ENCODE data around the gene TNFSF13. TPM values are rescaled to one million over a fixed set of nuclear protein-coding genes. Genes with fewer than 3 reads are reported as not detected.
"Not testable (repeated sequence)": the region's sequence is repeated elsewhere in the genome, so short reads cannot be mapped to it uniquely, and the experiment has no call there.

The TNFSF13 gene
- total and polyA plus RNA-seq, 7 donors = 15.6 to 108 (median 21.0) TPM

- intact Hi-C loops (cut with DNase I) = no loop called here
- no peak for TF ChIP-seq POLR2AphosphoS5 (IDR thresholded peaks at IDR 0.05)
- TF ChIP-seq EP300 (IDR thresholded peaks at IDR 0.05) = no peak
- H3K4me3 ChIP-seq = no peak overlapping the region
- H3K4me1 ChIP-seq = peaks cover 0 to 36% (median 26%) of the 10 kb centered on the region in 4 donors
- 86 to 88% methylated on average over 4 of the region's 4 CpGs for WGBS, 2 donors
- peaks cover 30 to 60% (median 49%) of the 10 kb centered on the region in 4 donors for H3K36me3 ChIP-seq
- no peaks in the 10 kb centered on the region for H3K27me3 ChIP-seq
- DNase-seq = no peak
- H3K9me3 ChIP-seq = no peaks in the 10 kb centered on the region
- H3K27ac ChIP-seq = no peak overlapping the region
These were observed 32.2 kb downstream of the TNFSF13 start for GRCh38 chr17:7590743-7591142.

DNA sequence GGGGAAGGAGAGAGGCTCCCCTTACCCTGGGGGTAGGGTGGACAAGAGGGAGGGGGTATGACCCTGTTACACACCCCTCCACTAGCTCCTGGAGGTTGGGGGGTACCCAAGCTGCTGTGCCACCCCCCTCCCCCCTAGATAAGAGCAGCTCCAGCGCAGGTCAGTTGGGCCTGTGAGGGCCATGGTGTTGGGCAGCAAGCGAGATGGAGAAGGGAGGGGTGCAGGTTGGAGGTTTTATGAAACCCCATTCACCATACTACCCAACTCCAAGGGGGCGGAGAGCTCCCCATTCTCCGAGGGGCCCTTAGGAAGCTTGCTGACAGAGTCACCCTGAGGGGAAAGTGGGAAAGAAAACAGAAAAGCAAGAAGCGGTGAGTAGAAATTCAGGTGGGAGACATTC, 33.0 kb downstream of the TNFSF13 start:
- DNase-seq = no peak
- intact Hi-C loops (cut with DNase I) = no loop called here
- WGBS, 2 donors = 92 to 94% methylated on average over 5 of the region's 5 CpGs
- H3K4me3 ChIP-seq = no peak overlapping the region
- no peak for TF ChIP-seq CTCF (IDR thresholded peaks at IDR 0.05)
- no peak for TF ChIP-seq EP300 (IDR thresholded peaks at IDR 0.05)
- no peak for TF ChIP-seq POLR2AphosphoS5 (IDR thresholded peaks at IDR 0.05)
- TF ChIP-seq POLR2A (IDR thresholded peaks at IDR 0.05) = no peak
- peaks cover 0 to 35% (median 25%) of the 10 kb centered on the region in 4 donors for H3K4me1 ChIP-seq
- H3K27ac ChIP-seq = no peak overlapping the region
- H3K36me3 ChIP-seq = peaks cover 30 to 67% (median 57%) of the 10 kb centered on the region in 4 donors
- no peaks in the 10 kb centered on the region for H3K27me3 ChIP-seq
- H3K9me3 ChIP-seq = no peaks in the 10 kb centered on the region

- Histone ChIP-seq H3K27ac (no peak overlapping the region), H3K27me3 (no peaks in the 10 kb centered on the region), H3K9me3 (no peaks in the 10 kb centered on the region), H3K36me3 (peaks cover 30 to 68% (median 64%) of the 10 kb centered on the region in 4 donors), H3K4me1 (peaks cover 0 to 25% (median 22%) of the 10 kb centered on the region in 4 donors), H3K4me3 (no peak overlapping the region)
- intact Hi-C loops (cut with DNase I) = no loop called here
- WGBS, 2 donors = 94% methylated on average over 23 of the region's 23 CpGs
- DNase-seq = no peak
- TF ChIP-seq EP300 (IDR thresholded peaks at IDR 0.05) (no peak), POLR2A (IDR thresholded peaks at IDR 0.05) (no peak), CTCF (IDR thresholded peaks at IDR 0.05) (no peak), POLR2AphosphoS5 (IDR thresholded peaks at IDR 0.05) (no peak)
These were observed 34.0 kb downstream of the TNFSF13 start for GRCh38 chr17:7592422-7593021.

DNA sequence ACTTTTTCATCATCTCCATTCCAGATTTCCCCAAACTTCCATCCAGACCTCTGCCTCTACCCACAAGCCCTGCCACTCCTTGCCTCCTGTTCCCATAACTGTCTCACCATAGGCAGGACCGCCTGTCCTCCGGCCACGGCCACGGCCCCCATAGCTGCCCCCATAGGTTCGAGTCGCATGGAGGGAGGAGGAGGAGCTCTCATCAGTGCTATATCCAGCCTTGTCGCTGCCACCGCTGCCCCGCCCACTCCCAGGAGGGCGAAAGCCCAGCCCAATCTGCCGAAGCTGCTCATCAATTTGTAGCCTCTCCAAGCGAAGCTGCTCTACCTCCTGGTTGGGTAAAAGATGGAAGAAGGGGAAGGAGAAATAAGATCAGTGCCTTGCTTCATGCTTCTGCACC, 34.7 kb downstream of the TNFSF13 start:
- peaks cover 30 to 70% (median 66%) of the 10 kb centered on the region in 4 donors for H3K36me3 ChIP-seq
- 90 to 91% methylated on average over 12 of the region's 12 CpGs for WGBS, 2 donors
- intact Hi-C loops (cut with DNase I) = no loop called here

DNA sequence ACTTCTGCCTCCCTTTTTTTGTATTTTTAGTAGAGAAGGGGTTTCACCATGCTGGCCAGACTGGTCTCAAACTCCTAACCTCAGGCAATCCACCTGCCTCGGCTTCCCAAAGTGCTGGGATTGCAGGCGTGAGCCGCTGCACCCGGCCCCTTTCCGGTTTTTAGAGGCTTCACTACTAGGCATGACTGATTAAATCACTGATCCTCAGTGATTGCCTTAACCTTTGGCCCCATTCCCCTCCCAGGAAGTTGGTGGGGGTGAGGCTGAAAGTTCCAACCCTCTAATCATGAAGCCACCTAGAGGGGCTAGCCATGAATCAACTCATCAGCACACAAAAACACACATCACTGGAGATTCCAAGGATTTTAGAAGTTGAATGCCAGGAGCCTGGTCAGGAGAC, 39.0 kb downstream of the TNFSF13 start:
- DNase-seq; H3K4me1 ChIP-seq; H3K27me3 ChIP-seq; H3K9me3 ChIP-seq; H3K27ac ChIP-seq; H3K4me3 ChIP-seq; intact Hi-C loops (cut with DNase I): not testable (repeated sequence)
- 20 to 68% methylated on average over 5 of the region's 5 CpGs for WGBS, 2 donors
- peaks cover 31 to 97% (median 92%) of the 10 kb centered on the region in 4 donors for H3K36me3 ChIP-seq

More for the DNA sequence above, 34.7 kb downstream of the TNFSF13 start:
- TF ChIP-seq POLR2AphosphoS5 (IDR thresholded peaks at IDR 0.05) = no peak
- no peak for TF ChIP-seq EP300 (IDR thresholded peaks at IDR 0.05)
- no peak for TF ChIP-seq POLR2A (IDR thresholded peaks at IDR 0.05)
- H3K9me3 ChIP-seq = no peaks in the 10 kb centered on the region
- no peak for DNase-seq
- no peak overlapping the region for H3K4me3 ChIP-seq
- peaks cover 0 to 18% (median 16%) of the 10 kb centered on the region in 4 donors for H3K4me1 ChIP-seq
- H3K27me3 ChIP-seq = no peaks in the 10 kb centered on the region
- no peak overlapping the region for H3K27ac ChIP-seq

GRCh38 chr17:7606280-7606679, 47.7 kb downstream of the TNFSF13 start:
- Histone ChIP-seq H3K27me3 (no peaks in the 10 kb centered on the region), H3K4me1 (peaks cover 0 to 17% (median 10%) of the 10 kb centered on the region in 4 donors), H3K27ac (no peak overlapping the region), H3K9me3 (no peaks in the 10 kb centered on the region), H3K4me3 (no peak overlapping the region), H3K36me3 (peaks cover 27 to 56% (median 37%) of the 10 kb centered on the region in 4 donors)
- no peak for DNase-seq
- WGBS, 2 donors = 97% methylated on average over 4 of the region's 4 CpGs
- intact Hi-C loops (cut with DNase I) = no loop called here
- TF ChIP-seq EP300 (IDR thresholded peaks at IDR 0.05) (no peak), CTCF (IDR thresholded peaks at IDR 0.05) (no peak), POLR2A (IDR thresholded peaks at IDR 0.05) (no peak), POLR2AphosphoS5 (IDR thresholded peaks at IDR 0.05) (no peak)

Data from sigmoid colon (tissue), 7 donors.